NCI-H524 (cell line): Measurements from ENCODE around the gene SLC12A7.

ENCODE experiments used
- DNase-seq, 2 experiments: peaks; one replicate each; lab custom pipeline; 2025; lab: John Stamatoyannopoulos, UW

SLC12A7 gene

DNA sequence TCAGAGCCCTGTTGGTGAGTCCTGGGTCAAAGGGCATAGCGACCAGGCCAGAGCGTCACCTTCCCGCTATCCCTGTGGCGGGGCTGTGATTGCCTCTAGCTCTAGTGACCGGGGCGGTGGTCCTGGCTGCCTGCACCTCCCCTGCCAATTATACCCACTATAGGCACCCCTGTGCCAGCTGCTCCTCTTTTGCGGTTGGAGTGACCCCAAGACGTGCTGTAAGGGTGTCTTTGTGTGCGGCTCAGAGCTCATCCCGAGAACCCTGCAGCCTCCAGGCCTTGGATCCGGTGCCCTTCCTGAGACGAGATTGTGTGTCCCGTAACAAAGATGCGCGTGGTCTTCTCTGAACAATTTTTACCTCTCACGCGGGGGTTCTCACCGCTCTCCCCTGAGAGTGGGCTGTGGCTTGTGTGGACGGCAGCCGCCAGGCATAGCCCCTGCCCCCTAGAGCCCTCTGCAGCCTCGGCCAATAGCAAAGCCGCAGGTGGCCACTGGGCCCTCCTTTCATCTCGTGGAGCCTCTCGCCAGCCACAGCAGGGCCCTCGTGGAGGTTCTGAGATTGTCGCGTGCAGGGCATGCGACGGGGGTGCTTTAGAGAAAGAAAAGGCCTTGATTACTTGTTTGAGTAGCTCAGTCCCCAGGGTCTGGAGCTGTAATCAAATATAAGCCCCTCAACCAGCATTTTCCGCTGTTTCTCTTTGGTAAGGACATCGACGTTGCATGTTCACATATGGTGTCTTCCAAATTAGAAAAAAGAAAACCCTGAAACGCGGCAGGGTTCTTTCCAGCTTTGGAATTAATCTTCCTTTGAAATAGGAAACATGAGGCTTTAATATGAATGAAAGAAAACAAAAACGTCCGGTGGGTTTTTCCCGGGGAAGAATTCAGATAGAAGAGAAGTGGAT is 92.6 kb downstream of the SLC12A7 start:
- no peak for DNase-seq

DNA sequence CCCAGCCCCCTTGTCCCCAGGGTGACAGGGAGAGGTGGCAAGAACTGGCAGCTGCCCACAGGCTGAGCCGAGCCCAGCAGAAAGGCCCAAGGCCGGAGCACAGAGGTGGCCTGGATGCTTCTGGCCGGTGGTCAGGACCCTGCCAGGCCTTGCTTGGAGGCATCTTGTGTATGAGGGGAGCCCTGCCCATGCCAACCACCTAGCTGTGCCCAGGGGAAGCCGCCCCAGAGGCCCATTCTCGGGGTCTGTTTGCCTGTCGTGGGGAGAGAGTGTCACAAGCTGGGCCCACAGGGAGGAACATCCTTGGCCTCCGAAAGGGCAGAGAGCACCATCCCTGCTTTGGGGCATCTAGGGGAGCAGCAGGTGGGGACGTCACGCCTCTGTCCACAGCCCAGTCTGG is 93.3 kb downstream of the SLC12A7 start:
- DNase-seq = no peak

DNA sequence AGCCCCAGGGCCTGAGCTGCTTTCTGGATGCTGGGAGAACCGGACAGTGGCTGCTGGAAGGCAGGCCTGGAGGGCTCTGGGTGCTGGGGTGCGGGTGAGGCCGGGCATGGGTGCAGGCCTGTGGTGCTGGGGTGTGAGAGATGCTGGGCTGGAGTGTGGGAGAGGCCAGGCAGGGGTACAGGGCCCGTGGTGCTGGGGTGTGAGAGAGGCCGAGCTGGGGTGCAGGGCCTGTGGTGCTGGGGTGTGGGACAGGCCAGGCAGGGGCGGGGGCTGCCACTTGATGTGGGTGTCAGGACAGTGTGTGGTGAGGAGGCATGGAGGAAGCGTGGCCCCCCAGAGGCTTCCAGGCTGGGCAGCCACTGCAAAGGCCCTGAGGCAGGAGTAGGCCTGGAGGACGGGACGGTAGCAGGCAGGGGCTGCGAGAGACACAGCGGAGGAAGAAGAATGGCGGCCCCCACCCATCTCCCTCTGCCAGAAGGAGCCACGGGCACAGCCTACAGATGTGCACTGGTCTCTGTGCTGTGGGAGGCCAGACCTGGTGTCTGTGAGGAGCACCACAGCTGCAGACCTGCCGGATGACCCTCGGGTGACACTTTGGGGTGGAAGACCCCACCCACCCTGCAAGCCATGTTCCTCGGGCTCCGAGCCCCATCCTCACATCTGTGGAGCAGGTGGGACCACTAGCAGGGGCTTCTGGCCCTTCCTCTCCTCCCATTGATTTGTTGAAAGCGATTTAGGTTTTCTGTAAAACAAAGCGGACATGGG is 94.0 kb downstream of the SLC12A7 start:
- no peak for DNase-seq

DNA sequence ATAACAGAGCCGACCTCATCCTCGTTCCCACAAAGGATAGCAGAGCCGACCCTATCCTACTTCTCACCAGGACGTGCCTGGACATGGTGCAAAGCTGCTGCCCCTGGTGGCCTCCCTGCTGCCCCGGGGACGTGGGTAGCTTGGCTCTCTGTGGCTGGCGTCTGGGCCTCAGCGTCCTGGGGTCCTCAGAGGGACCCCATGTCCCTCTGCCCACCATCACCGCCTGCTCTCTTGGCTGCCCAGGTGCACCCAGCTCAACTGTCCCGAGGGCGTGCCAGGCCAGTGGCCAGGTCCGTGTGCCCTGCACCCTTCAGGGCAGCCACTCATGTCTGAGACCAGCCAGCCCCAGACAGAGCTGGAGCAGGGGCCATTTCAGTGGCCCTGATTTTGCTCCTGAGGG is 94.8 kb downstream of the SLC12A7 start:
- no peak for DNase-seq

- no peak for DNase-seq
Observed at GRCh38 chr5:1016476-1016875, 95.4 kb downstream of the SLC12A7 start.

- no peak for DNase-seq
Observed at GRCh38 chr5:1016036-1016435, 95.8 kb downstream of the SLC12A7 start.

DNA sequence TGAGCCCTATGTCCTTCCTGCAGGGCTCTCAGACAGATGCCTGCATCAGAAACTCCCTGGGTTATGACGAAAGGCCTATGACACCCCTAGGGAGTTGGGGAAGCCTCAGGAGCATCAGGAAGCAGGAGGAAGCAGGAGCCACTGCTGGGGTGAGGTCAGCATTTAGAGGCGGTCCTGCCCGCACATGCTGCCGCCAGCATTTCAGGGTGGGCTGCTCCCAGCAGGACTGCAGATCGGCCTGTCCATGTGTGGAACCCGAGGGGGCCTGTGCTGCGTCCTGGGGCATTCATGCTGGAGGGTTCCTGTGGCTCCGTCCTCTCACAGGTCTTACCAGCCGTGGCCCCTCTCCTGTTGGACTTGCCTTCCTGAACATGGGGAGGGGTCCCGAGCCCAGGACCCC is 96.4 kb downstream of the SLC12A7 start:
- no peak for DNase-seq

DNA sequence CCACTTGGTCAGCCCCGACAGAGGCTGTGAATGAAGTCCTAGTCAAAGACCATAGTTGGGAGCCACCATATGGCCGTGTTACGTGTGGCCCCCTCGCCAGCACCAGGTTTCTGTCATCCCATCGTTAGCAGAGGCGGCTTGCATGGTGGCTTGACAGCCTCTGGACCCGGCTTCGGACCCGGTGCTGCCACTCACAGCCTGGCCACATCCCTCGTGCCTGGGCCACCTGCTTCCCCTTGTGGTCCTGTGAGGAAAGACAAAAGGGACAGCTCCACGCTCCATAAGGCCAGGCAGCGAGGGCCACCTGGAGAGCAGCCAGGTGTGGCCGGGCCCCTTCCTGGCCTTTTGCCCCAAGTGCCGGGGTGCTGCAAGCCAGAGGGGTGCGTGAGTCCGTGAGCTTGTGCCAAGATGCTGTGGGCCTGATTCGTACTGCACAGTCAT is 97.1 kb downstream of the SLC12A7 start:
- DNase-seq = no peak

- no peak for DNase-seq
Observed at GRCh38 chr5:1014346-1014745, 97.5 kb downstream of the SLC12A7 start.

DNA sequence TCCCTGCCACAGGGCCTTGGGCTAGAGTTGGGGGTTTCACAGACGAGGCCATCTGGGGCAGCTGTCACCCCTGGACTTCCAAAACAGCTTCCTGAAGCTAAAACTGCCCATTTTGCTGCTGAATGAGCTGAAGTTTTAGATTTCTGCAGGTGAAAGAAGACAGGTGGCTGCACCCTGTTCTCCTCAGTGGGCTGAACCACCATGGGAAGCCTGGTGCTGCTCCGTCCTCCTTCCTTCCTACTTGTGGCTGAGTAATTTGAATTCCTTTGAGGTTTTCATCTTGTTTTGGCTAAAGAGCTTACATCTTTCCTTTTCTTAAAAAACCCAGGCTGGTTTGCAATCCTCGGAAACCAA is 97.9 kb downstream of the SLC12A7 start:
- DNase-seq = no peak

DNA sequence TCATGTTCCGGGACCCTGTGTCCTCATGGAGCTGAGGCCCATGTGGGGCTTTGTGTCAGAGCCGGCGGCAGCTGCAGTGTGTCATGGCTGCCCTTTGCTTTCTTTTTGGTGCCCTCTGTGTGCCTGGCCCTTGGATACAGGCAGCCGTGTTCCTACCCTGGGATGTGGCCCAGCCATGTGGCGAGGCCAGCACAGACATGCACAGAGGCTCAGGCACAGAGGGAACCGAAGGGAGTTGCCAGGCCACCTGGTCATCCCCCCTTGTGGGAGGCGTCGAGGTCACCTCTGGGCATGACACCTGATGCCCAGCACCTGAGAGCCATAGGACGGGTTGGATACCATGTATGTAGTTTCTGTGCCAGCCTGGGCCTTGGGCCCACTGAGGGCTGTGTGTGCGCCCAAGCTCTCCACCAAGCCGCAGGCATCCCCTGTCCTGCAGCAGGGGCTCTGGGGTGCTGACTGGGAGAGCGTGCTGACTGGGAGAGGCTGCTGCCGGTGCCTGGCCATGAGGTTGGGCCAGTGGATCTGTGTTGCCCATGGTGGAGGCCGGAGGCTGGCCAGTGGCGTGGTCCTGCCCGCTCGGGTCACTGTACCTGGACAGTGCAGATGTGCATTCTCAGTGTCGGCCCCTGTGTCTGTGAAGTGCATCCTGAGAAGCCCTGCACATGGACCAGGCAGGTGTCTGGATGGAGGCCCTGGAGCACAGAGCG is 98.5 kb downstream of the SLC12A7 start:
- DNase-seq = no peak

DNA sequence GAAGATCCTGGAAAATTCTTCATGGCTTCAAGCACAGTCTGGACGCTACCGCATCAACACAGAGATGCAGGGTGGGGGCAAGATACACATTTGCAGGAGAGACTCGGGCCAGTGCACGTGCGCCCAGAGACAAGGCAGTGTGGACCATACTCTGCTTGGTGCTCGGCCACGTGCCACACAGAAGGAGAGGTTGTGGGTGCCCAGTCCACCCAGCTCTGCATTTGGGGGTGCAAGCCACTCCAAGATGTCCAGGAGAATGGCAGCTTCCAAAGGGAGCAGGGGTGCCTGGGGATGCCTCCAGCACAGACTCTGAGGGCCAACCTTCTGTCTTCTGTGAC is 99.0 kb downstream of the SLC12A7 start:
- no peak for DNase-seq

DNA sequence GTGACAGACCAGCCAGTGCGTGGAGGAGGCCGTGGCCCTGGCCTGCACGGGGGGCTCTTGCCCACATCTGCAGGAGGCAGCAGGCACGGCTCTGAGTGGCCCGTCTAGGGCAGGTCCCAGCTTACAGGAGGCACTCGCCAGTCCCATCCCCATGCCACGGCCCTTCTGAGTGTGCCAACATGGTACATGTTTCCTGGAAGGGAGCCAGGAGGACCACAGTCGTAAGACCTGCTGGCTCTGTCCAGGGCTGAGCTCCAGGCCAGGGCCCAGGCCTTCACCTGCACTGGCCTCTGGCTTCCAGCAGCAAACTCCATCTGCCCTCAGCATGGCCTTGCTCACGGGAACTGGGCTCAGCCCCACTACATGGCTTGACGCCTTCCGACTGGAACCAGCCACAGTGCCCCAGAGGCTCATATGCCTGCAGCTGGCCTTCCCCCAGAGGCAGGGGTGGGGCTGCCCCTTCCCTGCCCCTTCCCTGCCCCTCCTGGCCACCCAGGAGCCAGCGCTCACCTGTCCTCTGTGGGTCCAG is 99.5 kb downstream of the SLC12A7 start:
- DNase-seq = no peak

- DNase-seq = peak; percentile 23 to 66
Observed at GRCh38 chr5:1011741-1012312, 100.0 kb downstream of the SLC12A7 start.

GRCh38 chr5:1011226-1011631 is 100.6 kb downstream of the SLC12A7 start:
- DNase-seq = peak in 1 of 2 experiments; percentile 60

DNA sequence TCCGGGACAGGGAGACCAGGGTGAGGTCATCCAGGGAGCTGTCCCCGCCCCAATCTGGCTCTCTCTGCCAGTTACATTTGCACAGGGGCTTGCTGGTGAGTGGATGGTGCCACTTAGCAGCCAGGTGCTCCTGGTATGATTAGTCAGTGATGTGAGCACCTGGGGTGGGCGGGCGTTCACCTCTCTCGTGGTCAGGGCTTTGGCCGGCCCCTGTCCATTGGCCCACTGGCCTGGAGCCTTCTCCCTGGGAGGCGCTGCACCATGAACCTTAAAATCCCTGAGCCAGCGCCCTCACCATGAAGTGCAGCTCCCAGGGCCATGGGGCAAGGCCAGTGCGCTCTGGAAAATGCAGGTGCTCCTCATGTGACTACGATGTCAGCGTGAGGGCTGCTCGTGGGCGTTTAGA is 101.2 kb downstream of the SLC12A7 start:
- no peak for DNase-seq

DNA sequence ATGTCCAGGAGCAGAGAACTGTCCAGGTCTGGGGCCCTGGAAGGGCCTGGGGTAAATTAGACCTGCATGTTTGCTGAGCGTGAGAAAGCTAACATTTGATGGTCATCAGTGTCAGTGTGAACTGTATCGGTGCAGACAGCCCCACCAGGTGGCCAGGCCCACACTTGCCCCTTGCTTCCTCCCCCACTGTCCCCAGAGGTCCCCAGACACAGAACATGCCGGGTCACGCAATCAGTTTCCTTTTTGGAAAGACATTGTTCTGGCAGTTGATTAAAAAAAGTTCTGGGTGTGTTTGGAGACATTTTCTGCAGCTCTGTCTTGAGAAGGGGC is 101.7 kb downstream of the SLC12A7 start:
- DNase-seq = peak in 1 of 2 experiments; percentile 38

GRCh38 chr5:1009359-1010180 is 102.3 kb downstream of the SLC12A7 start:
- no peak for DNase-seq

DNA sequence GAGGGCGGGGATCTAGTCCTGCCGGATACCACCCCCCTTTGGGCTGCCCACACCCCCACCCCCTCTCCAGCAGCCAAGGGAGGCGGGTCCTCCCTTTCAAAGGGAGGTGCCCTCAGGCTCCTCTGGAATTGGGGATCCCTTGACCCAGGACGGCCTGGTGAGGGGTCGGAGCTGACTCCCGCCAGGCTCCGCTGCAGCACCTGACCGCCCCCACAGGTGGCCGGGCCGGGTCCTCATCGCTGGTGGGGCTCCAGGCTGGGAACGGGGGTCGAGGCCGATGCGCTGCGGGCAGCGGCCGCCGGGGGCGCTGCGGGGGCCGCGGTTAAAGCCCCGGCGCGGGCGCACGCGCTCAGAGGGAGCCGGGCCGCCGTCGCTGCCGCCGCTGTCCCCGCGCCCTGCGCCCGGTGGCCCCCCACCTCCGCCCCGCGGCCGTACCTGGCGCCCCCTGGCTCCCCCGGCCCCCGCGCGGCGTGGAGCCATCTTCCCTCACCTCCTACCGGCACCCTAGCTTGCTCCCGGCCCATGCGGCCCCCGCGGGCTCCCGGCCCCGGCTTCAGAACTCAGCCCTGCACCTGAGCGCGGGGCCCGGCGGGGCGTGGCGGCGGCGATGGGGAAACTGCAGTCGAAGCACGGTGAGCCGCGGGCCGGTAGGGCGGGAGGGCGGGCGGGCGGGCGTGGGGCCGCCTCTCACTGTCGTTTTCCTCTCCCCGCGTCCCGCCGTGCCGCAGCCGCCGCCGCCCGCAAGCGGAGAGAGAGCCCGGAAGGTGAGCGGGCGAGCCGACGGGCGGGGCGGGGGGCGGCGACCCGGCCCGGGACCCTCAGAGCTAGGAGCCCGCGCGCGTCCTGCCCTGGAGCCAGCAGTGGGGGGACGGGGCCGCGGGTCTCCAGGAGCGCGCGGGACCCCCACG is 103.2 kb downstream of the SLC12A7 start, which contains the start of gene NKD2:
Gene NKD2, plus strand, starts transcription at position 352 of the 908 bp plus-strand sequence. Its CDS starts 256 bp downstream, at position 608.
- peak; percentile 22 to 45 for DNase-seq
